ENCODE results near the gene DMRT1.
A peak's percentile ranks its signal among the peaks of the same experiment; 100 is the strongest.

The DMRT1 gene

DNA sequence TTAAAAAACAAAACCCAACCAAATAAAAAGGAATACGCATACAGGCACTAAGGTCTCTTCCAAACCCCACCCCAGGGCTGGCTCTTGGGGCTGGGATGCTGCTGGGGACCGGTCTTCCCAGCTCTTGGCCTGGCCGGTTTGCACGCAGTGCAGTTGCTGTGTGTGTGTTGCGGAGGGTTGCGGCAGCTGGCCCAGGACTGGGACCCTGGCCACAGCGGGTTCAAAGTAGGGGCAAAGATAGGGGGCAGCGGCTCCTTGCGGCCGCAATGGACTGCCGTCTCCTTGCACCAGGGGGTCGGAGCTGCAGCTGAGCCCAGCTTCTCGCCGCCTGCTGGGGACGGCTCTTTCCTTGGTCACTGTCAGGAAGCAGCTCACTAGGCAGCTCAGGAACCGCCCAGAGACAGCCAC, 140.0 kb downstream of the DMRT1 start:
- H3K27me3 Mint-ChIP-seq (ENCODE audit: low read depth, poor library complexity): peaks cover 97% of the 10 kb centered on the region
- DNase-seq: peak; percentile 47
- no peaks in the 10 kb centered on the region for H3K9me3 Mint-ChIP-seq
- H3K36me3 Mint-ChIP-seq (ENCODE audit: low read depth): peaks cover 14% of the 10 kb centered on the region
- H3K27ac Mint-ChIP-seq: no peak overlapping the region
- TF ChIP-seq, protein P1, sequence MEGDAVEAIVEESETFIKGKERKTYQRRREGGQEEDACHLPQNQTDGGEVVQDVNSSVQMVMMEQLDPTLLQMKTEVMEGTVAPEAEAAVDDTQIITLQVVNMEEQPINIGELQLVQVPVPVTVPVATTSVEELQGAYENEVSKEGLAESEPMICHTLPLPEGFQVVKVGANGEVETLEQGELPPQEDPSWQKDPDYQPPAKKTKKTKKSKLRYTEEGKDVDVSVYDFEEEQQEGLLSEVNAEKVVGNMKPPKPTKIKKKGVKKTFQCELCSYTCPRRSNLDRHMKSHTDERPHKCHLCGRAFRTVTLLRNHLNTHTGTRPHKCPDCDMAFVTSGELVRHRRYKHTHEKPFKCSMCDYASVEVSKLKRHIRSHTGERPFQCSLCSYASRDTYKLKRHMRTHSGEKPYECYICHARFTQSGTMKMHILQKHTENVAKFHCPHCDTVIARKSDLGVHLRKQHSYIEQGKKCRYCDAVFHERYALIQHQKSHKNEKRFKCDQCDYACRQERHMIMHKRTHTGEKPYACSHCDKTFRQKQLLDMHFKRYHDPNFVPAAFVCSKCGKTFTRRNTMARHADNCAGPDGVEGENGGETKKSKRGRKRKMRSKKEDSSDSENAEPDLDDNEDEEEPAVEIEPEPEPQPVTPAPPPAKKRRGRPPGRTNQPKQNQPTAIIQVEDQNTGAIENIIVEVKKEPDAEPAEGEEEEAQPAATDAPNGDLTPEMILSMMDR (IDR thresholded peaks at IDR 0.05): peak; percentile 29
- peaks cover 50% of the 10 kb centered on the region for H3K4me1 Mint-ChIP-seq
- H3K4me3 Mint-ChIP-seq: peak overlapping the region; percentile 72

DNA sequence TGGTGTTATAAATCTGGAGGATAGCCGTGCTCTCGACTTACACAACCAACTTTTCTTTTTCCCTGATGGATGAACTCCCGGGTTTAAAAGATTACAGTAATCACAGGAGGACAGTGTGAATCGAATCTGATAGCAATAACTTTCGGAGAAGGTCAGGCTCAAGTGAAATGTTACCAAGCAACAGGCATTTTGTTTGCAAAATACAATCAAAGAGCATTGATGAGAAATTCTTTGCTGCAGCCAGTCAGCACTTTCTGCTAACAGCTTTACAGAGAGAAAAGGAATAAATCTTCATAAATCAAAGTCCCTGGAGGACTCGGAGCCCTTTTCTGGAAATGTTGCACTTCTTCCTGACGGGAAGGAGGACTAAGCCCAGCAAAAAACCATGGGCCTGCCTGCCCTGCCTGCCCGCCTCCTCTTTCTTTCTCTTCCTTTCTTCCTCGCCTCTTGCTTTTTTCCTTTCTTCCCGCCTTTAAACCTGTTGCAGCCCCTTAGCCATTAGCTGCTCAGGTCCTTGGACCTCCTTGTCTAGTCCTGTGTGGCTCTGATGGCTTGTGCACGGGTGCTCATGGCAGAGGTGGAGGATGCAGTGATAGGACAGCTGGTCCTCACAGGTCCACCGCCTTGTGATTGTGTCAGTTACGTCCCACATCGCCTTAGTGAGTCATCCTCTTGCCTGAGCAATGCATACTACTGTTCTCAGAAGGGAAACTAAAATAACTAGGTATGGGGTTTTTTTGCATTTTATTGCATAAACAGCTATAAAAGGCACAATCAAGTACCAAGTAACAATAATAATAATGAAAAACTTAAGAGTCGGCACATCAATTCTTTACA, 141.1 kb downstream of the DMRT1 start:
- H3K36me3 Mint-ChIP-seq (ENCODE audit: low read depth): peaks cover 14% of the 10 kb centered on the region
- peak overlapping the region; percentile 18 for H3K27ac Mint-ChIP-seq
- H3K4me1 Mint-ChIP-seq: peaks cover 50% of the 10 kb centered on the region
- peaks cover 99% of the 10 kb centered on the region for H3K27me3 Mint-ChIP-seq (ENCODE audit: low read depth, poor library complexity)
- no peaks in the 10 kb centered on the region for H3K9me3 Mint-ChIP-seq
- TF ChIP-seq, protein P1 (IDR thresholded peaks at IDR 0.05): no peak
- DNase-seq: no peak
- H3K4me3 Mint-ChIP-seq: peak overlapping the region; percentile 55

DNA sequence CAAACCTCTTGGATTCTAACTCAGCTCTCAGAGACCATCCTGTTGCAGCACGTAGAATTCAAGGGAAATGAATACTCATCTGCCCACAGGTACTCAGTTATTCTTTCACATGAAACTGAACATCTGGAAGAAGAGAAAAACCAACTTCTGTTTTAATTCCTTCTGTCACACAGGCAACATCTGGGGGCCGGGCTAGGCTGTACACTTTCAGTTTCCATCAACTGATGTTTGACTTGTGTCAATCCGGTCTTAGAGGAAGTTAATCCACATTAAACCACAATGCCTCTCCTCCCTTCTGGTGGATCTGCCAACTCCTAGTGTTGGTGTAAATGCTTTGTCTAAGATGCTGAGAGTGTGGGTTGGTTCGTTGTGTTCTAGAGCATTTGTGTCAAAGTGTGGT, 152.5 kb downstream of the DMRT1 start:
- Mint-ChIP-seq H3K4me3 (no peak overlapping the region), H3K9me3 (peaks cover 20% of the 10 kb centered on the region), H3K27me3 (ENCODE audit: low read depth, poor library complexity) (peaks cover 67% of the 10 kb centered on the region), H3K27ac (no peak overlapping the region), H3K4me1 (peaks cover 14% of the 10 kb centered on the region), H3K36me3 (ENCODE audit: low read depth) (peaks cover 29% of the 10 kb centered on the region)
- DNase-seq: no peak
- TF ChIP-seq, protein P1 (IDR thresholded peaks at IDR 0.05): no peak

DNA sequence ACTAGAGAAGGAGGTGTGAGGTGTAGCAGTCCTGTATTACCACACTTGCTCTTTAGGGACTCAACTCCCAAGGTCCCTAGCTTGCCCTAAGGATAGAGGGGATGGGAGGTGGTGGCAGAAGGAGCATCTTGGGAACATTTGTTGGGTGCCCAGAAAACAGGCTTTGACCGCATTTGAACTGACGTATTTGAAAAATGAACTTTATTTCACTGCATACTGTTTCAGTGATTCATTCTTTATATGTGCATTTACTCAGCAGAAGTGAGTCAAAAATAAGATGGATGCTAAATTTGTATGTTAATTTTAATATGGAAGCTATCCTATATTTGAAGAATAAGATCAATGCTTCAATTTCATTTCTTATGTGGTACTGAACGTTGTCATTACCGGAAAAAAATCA, 153.7 kb downstream of the DMRT1 start:
- TF ChIP-seq, protein P1 (IDR thresholded peaks at IDR 0.05): no peak
- H3K27ac Mint-ChIP-seq: no peak overlapping the region
- peaks cover 22% of the 10 kb centered on the region for H3K36me3 Mint-ChIP-seq (ENCODE audit: low read depth)
- no peak overlapping the region for H3K4me3 Mint-ChIP-seq
- H3K27me3 Mint-ChIP-seq (ENCODE audit: low read depth, poor library complexity): peaks cover 55% of the 10 kb centered on the region
- peaks cover 29% of the 10 kb centered on the region for H3K9me3 Mint-ChIP-seq
- H3K4me1 Mint-ChIP-seq: peaks cover 8% of the 10 kb centered on the region
- DNase-seq: no peak

DNA sequence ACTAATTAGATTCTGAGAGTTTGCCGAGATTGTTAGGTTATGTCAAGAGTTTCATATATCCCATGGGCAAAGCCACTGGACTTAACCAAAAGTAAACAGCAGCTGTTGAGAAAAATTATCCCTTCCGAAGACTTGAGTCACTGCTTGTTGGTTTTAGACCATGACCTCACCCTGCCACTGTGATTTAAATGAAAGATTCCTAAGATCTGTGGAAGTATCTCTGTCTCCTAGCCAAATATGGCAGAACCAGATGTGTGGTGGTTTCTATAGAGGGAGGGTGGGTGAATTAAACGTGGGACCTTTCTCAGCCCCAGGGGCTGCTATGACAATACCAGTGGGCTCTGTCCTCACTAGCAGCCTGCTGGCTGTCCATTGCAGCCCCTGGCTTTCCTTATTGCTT, 154.3 kb downstream of the DMRT1 start:
- Mint-ChIP-seq H3K27ac (no peak overlapping the region), H3K4me1 (peaks cover 8% of the 10 kb centered on the region), H3K27me3 (ENCODE audit: low read depth, poor library complexity) (peaks cover 51% of the 10 kb centered on the region), H3K4me3 (no peak overlapping the region), H3K9me3 (peaks cover 29% of the 10 kb centered on the region), H3K36me3 (ENCODE audit: low read depth) (peaks cover 16% of the 10 kb centered on the region)
- TF ChIP-seq, protein P1 (IDR thresholded peaks at IDR 0.05): no peak
- DNase-seq: no peak
